ENCODE results near the gene HOXD9.

The HOXD9 gene

DNA sequence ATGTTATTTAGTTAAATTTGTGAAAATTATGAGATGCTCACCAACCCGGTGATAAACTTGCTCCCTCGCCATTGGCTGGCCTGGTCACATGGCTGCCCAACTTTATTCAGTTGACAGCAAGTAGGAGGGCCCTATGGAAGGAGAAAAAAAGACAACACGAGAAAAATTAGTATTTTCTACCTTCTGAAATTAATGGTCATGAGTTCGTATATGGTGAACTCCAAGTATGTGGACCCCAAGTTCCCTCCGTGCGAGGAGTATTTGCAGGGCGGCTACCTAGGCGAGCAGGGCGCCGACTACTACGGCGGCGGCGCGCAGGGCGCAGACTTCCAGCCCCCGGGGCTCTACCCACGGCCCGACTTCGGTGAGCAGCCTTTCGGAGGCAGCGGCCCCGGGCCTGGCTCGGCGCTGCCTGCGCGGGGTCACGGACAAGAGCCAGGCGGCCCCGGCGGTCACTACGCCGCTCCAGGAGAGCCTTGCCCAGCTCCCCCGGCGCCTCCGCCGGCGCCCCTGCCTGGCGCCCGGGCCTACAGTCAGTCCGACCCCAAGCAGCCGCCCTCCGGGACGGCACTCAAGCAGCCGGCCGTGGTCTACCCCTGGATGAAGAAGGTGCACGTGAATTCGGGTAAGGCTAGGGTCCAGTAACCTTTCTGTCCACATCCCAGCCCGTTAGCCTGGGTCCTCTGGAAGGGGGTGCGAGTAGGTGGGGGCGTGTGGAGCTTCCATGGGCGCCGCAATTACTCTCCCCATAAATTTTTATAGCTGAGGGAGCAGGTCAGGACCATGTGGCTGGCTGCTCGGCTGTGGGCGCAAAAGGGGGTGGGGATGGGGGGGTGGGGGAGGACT, 29.1 kb downstream of the HOXD9 start, which contains the start of gene HOXD4:
Gene HOXD4, plus strand, starts transcription at position 109 of the 846 bp plus-strand sequence. Its CDS starts 84 bp downstream, at position 193.
- no peak within 1 kb of the TSS for H3K4ac ChIP-seq (ENCODE audit: low read depth, low read length)
- peak within 1 kb of the TSS; percentile 33 for H3K4me3 ChIP-seq (ENCODE audit: low read depth, low read length)
- no peak within 1 kb of the TSS for H2AK5ac ChIP-seq (ENCODE audit: low read length)
- peaks cover 20% of the 10 kb centered on the region for H3K9me3 ChIP-seq (ENCODE audit: insufficient read depth, low read depth, low read length)
- no peak within 1 kb of the TSS for H4K91ac ChIP-seq (ENCODE audit: low read depth, low read length)
- WGBS (ENCODE audit: extremely low coverage, insufficient coverage, insufficient read length), result no CpG with 5 or more reads among the region's 55 CpGs
- H3K27me3 ChIP-seq (ENCODE audit: insufficient read depth, low read length), result peaks cover 90% of the 10 kb centered on the region
- no peak within 1 kb of the TSS for H3K18ac ChIP-seq (ENCODE audit: low read length)
- no peak within 1 kb of the TSS for H3K27ac ChIP-seq (ENCODE audit: low read depth, low read length)
- H4K8ac ChIP-seq (ENCODE audit: low read depth, low read length), result no peak within 1 kb of the TSS
- peak within 1 kb of the TSS; percentile 47 for H3K4me2 ChIP-seq (ENCODE audit: low read length)
- DNase-seq, result no peak
- no peak within 1 kb of the TSS for H3K23ac ChIP-seq (ENCODE audit: low read length)
- no peak within 1 kb of the TSS for H3K9ac ChIP-seq (ENCODE audit: low read length)
- no peak within 1 kb of the TSS for H2BK120ac ChIP-seq (ENCODE audit: insufficient read depth, low read length, poor library complexity)
- H3K79me2 ChIP-seq (ENCODE audit: control insufficient read depth, insufficient read depth, low read length, poor library complexity), result no peaks in the 10 kb centered on the region
- H4K12ac ChIP-seq (ENCODE audit: low read depth, low read length), result no peak within 1 kb of the TSS
- H3K14ac ChIP-seq (ENCODE audit: low read length), result no peak within 1 kb of the TSS
- peaks cover 5 to 7% of the 10 kb centered on the region in 2 experiments for H3K4me1 ChIP-seq (ENCODE audit: control insufficient read depth in 1 of 2, insufficient read depth in 2 of 2, low read length in 2 of 2)
- no peaks in the 10 kb centered on the region for H3K79me1 ChIP-seq (ENCODE audit: low read length)
- H2BK5ac ChIP-seq (ENCODE audit: low read depth, low read length, poor library complexity), result no peak within 1 kb of the TSS
- peak within 1 kb of the TSS; percentile 30 for H2AFZ ChIP-seq (ENCODE audit: insufficient read depth, low read length, poor library complexity)
- H2BK12ac ChIP-seq (ENCODE audit: low read length), result no peak within 1 kb of the TSS
- no peaks in the 10 kb centered on the region for H3K36me3 ChIP-seq (ENCODE audit: control insufficient read depth in 1 of 2, insufficient read depth in 2 of 2, low read length in 2 of 2)

- Histone ChIP-seq H3K27me3 (ENCODE audit: insufficient read depth, low read length) (peaks cover 91% of the 10 kb centered on the region), H3K4ac (ENCODE audit: low read depth, low read length) (no peak overlapping the region), H2BK12ac (ENCODE audit: low read length) (no peak overlapping the region), H3K18ac (ENCODE audit: low read length) (no peak overlapping the region), H3K79me1 (ENCODE audit: low read length) (no peaks in the 10 kb centered on the region), H3K23ac (ENCODE audit: low read length) (no peak overlapping the region), H3K4me1 (ENCODE audit: control insufficient read depth in 1 of 2, insufficient read depth in 2 of 2, low read length in 2 of 2) (peaks cover 5 to 7% of the 10 kb centered on the region in 2 experiments), H3K4me3 (ENCODE audit: low read depth, low read length) (peak overlapping the region; percentile 33), H4K91ac (ENCODE audit: low read depth, low read length) (no peak overlapping the region), H3K9me3 (ENCODE audit: insufficient read depth, low read depth, low read length) (peaks cover 22% of the 10 kb centered on the region), H2AFZ (ENCODE audit: insufficient read depth, low read length, poor library complexity) (no peak overlapping the region), H4K8ac (ENCODE audit: low read depth, low read length) (no peak overlapping the region), H2BK120ac (ENCODE audit: insufficient read depth, low read length, poor library complexity) (no peak overlapping the region), H3K14ac (ENCODE audit: low read length) (no peak overlapping the region), H3K79me2 (ENCODE audit: control insufficient read depth, insufficient read depth, low read length, poor library complexity) (no peaks in the 10 kb centered on the region), H2AK5ac (ENCODE audit: low read length) (no peak overlapping the region), H3K9ac (ENCODE audit: low read length) (no peak overlapping the region), H4K12ac (ENCODE audit: low read depth, low read length) (no peak overlapping the region), H3K4me2 (ENCODE audit: low read length) (no peak overlapping the region), H3K36me3 (ENCODE audit: control insufficient read depth in 1 of 2, insufficient read depth in 2 of 2, low read length in 2 of 2) (no peaks in the 10 kb centered on the region), H2BK5ac (ENCODE audit: low read depth, low read length, poor library complexity) (no peak overlapping the region), H3K27ac (ENCODE audit: low read depth, low read length) (no peak overlapping the region)
- WGBS (ENCODE audit: extremely low coverage, insufficient coverage, insufficient read length), result no CpG with 5 or more reads among the region's 48 CpGs
- no peak for DNase-seq
These were observed 30.0 kb downstream of the HOXD9 start for GRCh38 chr2:176152350-176153181.

DNA sequence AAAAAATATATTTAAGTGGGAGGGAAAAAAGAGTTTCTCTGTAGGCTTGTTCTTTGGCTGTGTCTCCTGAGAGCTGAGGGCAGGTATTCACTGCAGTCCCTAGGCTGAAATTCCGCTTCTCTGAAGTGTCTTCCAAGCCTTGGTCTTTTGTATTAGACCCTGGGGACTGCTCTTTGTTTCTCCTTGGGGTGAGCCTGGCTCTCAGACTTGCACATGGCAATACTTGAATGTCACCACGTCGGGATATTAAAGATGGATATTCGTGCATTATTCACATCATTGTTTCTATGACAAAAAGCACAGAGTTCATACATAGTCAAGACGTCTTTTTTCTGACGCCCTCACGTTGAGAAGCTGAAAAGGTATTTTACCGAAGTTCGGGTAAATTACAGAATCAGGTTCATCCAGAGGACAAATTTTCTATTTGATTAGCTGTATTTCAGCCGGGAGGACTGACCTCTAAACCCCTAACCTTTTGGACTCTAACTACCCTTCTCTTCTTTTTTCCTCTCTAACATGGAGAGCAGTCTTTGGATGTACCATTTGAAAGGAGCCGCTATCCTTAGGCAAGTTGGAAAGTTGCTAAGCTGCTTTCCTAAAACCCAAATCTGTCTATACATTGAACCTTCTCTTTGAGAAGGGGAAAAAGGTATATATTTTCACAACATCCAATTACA, 32.2 kb downstream of the HOXD9 start:
- Histone ChIP-seq H4K8ac (ENCODE audit: low read depth, low read length) (no peak overlapping the region), H2BK120ac (ENCODE audit: insufficient read depth, low read length, poor library complexity) (no peak overlapping the region), H3K36me3 (ENCODE audit: control insufficient read depth in 1 of 2, insufficient read depth in 2 of 2, low read length in 2 of 2) (no peaks in the 10 kb centered on the region), H3K4me3 (ENCODE audit: low read depth, low read length) (no peak overlapping the region), H3K27ac (ENCODE audit: low read depth, low read length) (no peak overlapping the region), H2BK5ac (ENCODE audit: low read depth, low read length, poor library complexity) (no peak overlapping the region), H3K79me1 (ENCODE audit: low read length) (no peaks in the 10 kb centered on the region), H4K91ac (ENCODE audit: low read depth, low read length) (no peak overlapping the region), H2AK5ac (ENCODE audit: low read length) (no peak overlapping the region), H4K12ac (ENCODE audit: low read depth, low read length) (no peak overlapping the region), H2BK12ac (ENCODE audit: low read length) (no peak overlapping the region), H3K4me1 (ENCODE audit: control insufficient read depth in 1 of 2, insufficient read depth in 2 of 2, low read length in 2 of 2) (peaks cover 5 to 8% of the 10 kb centered on the region in 2 experiments), H3K4me2 (ENCODE audit: low read length) (no peak overlapping the region), H3K18ac (ENCODE audit: low read length) (no peak overlapping the region), H3K4ac (ENCODE audit: low read depth, low read length) (no peak overlapping the region), H3K9me3 (ENCODE audit: insufficient read depth, low read depth, low read length) (peaks cover 22% of the 10 kb centered on the region), H3K9ac (ENCODE audit: low read length) (no peak overlapping the region), H2AFZ (ENCODE audit: insufficient read depth, low read length, poor library complexity) (no peak overlapping the region), H3K79me2 (ENCODE audit: control insufficient read depth, insufficient read depth, low read length, poor library complexity) (no peaks in the 10 kb centered on the region), H3K27me3 (ENCODE audit: insufficient read depth, low read length) (peaks cover 91% of the 10 kb centered on the region), H3K14ac (ENCODE audit: low read length) (no peak overlapping the region), H3K23ac (ENCODE audit: low read length) (no peak overlapping the region)
- WGBS (ENCODE audit: extremely low coverage, insufficient coverage, insufficient read length), result no CpG with 5 or more reads among the region's 11 CpGs
- no peak for DNase-seq

DNA sequence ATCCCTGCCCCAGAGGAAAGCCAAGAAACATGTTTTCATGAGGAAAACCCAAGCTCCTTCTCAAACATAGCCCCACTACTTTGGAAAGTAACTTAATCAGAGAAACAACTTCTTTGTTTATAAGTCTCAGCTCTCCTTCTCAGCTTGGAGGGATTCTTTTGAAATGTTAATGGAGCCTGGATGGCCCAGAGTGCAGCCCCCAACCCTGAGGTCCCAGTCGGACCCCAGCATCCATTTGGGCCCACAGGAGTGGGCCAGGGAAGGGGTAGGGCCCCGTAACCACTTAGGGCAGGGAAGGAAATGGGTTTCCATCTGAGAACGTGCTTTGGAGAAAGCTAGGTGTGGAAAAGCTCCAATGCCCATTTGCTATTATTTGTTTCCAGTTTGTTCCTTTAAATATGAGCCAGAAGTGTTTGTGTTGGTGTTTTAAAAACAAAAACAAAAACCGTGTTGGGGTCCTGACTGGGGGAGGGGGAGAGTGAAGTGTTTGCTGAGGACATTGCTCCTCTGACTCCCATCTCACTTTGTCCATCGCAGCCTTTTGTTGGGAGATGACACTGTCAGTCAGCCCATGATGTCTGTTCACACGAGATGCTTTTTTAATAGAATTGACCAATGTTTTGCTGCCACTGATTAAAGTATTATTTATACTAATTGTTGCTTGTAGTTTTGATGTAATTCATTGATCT, 33.0 kb downstream of the HOXD9 start:
- Histone ChIP-seq H3K79me2 (ENCODE audit: control insufficient read depth, insufficient read depth, low read length, poor library complexity) (no peaks in the 10 kb centered on the region), H2BK12ac (ENCODE audit: low read length) (no peak overlapping the region), H3K4ac (ENCODE audit: low read depth, low read length) (no peak overlapping the region), H4K91ac (ENCODE audit: low read depth, low read length) (no peak overlapping the region), H3K27ac (ENCODE audit: low read depth, low read length) (no peak overlapping the region), H3K36me3 (ENCODE audit: control insufficient read depth in 1 of 2, insufficient read depth in 2 of 2, low read length in 2 of 2) (no peaks in the 10 kb centered on the region), H3K9ac (ENCODE audit: low read length) (no peak overlapping the region), H4K8ac (ENCODE audit: low read depth, low read length) (no peak overlapping the region), H3K4me2 (ENCODE audit: low read length) (no peak overlapping the region), H2BK5ac (ENCODE audit: low read depth, low read length, poor library complexity) (no peak overlapping the region), H3K27me3 (ENCODE audit: insufficient read depth, low read length) (peaks cover 91% of the 10 kb centered on the region), H2BK120ac (ENCODE audit: insufficient read depth, low read length, poor library complexity) (no peak overlapping the region), H2AFZ (ENCODE audit: insufficient read depth, low read length, poor library complexity) (no peak overlapping the region), H3K23ac (ENCODE audit: low read length) (no peak overlapping the region), H3K18ac (ENCODE audit: low read length) (no peak overlapping the region), H3K4me1 (ENCODE audit: control insufficient read depth in 1 of 2, insufficient read depth in 2 of 2, low read length in 2 of 2) (peaks cover 5 to 15% of the 10 kb centered on the region in 2 experiments), H3K9me3 (ENCODE audit: insufficient read depth, low read depth, low read length) (peaks cover 28% of the 10 kb centered on the region), H3K79me1 (ENCODE audit: low read length) (no peaks in the 10 kb centered on the region), H3K4me3 (ENCODE audit: low read depth, low read length) (no peak overlapping the region), H4K12ac (ENCODE audit: low read depth, low read length) (no peak overlapping the region), H3K14ac (ENCODE audit: low read length) (no peak overlapping the region), H2AK5ac (ENCODE audit: low read length) (no peak overlapping the region)
- DNase-seq, result no peak
- no CpG with 5 or more reads among the region's 6 CpGs for WGBS (ENCODE audit: extremely low coverage, insufficient coverage, insufficient read length)

Measured in trophoblast cell (in vitro differentiated cells and primary cell).